GM23338 (cell line): Measurements from ENCODE around the gene RPTOR. TPM values are rescaled to one million over a fixed set of nuclear protein-coding genes. Genes with fewer than 3 reads are reported as not detected.

Source experiments
- ATAC-seq: fragments of 200-7000 bp; cut with Tn5 transposase; 3 replicates; pipeline ENCODE4 v1.9.1; 2020
- DNase-seq: peaks from one replicate; pipeline ENCODE4 v3.0.0-alpha.2; 2015; ENCODE audit warnings: low spot score
- H2AFZ ChIP-seq: fragments of 200-600 bp; sonication (generic); 2 replicates; pipeline ENCODE4 v1.8.0; 2016; ENCODE audit warnings: antibody characterized with exemption, mild to moderate bottlenecking, moderate library complexity
- H3F3A ChIP-seq: fragments of 200-600 bp; sonication (generic); replicated peaks from 2 replicates; pipeline ENCODE4 v1.8.0; 2017; ENCODE audit warnings: antibody characterized with exemption, mixed run types, low read depth
- H3K27ac ChIP-seq: fragments of 200-600 bp; sonication (generic); 2 replicates; pipeline ENCODE4 v1.6.1; 2016; ENCODE audit warnings: low read depth
- H3K27me3 ChIP-seq: fragments of 200-600 bp; sonication (generic); 2 replicates; pipeline ENCODE4 v1.8.0; 2016; ENCODE audit warnings: mild to moderate bottlenecking, mixed run types, moderate library complexity; ENCODE audit not compliant: insufficient read depth
- H3K36me3 ChIP-seq: fragments of 200-600 bp; sonication (generic); 2 replicates; pipeline ENCODE4 v1.8.0; 2016; ENCODE audit warnings: mild to moderate bottlenecking; ENCODE audit not compliant: insufficient read depth
- H3K4me1 ChIP-seq: fragments of 200-600 bp; sonication (generic); 2 replicates; pipeline ENCODE4 v1.8.0; 2016; ENCODE audit warnings: mild to moderate bottlenecking, moderate library complexity; ENCODE audit not compliant: insufficient read depth
- H3K4me2 ChIP-seq: fragments of 200-600 bp; sonication (generic); 2 replicates; pipeline ENCODE4 v1.7.1; 2017; ENCODE audit warnings: mixed run types
- H3K4me3 ChIP-seq: fragments of 200-600 bp; sonication (generic); 2 replicates; pipeline ENCODE4 v1.6.1; 2016; ENCODE audit warnings: mixed run types
- H3K79me2 ChIP-seq: fragments of 200-600 bp; sonication (generic); replicated peaks from 2 replicates; pipeline ENCODE4 v1.8.0; 2017; ENCODE audit warnings: mild to moderate bottlenecking; ENCODE audit not compliant: insufficient read depth
- H3K9me2 ChIP-seq: fragments of 200-600 bp; sonication (generic); 2 replicates; pipeline ENCODE4 v1.8.0; 2017; ENCODE audit not compliant: insufficient read depth
- H4K20me1 ChIP-seq: fragments of 200-600 bp; sonication (generic); replicated peaks from 2 replicates; pipeline ENCODE4 v1.8.0; 2017; ENCODE audit warnings: mild to moderate bottlenecking; ENCODE audit not compliant: insufficient read depth
- H3K27ac Mint-ChIP-seq: 2 replicates; pipeline ENCODE4 v1.8.0; 2020; ENCODE audit warnings: inconsistent platforms, mild to moderate bottlenecking, moderate library complexity, mixed read lengths
- H3K27me3 Mint-ChIP-seq: 3 replicates; pipeline ENCODE4 v1.8.0; 2022; ENCODE audit warnings: low read depth, mild to moderate bottlenecking, moderate library complexity, mixed read lengths, inconsistent platforms; ENCODE audit not compliant: insufficient read depth, poor library complexity
- H3K36me3 Mint-ChIP-seq: 3 replicates; pipeline ENCODE4 v1.8.0; 2021; ENCODE audit warnings: low read depth, mild to moderate bottlenecking, inconsistent platforms, moderate library complexity, mixed read lengths
- H3K4me1 Mint-ChIP-seq: 3 replicates; pipeline ENCODE4 v1.8.0; 2020; ENCODE audit warnings: mild to moderate bottlenecking, inconsistent platforms, mixed read lengths
- H3K4me3 Mint-ChIP-seq: 3 replicates; pipeline ENCODE4 v1.8.0; 2021; ENCODE audit warnings: moderate library complexity, mild to moderate bottlenecking, inconsistent platforms, mixed read lengths
- H3K9me3 Mint-ChIP-seq: 3 replicates; pipeline ENCODE4 v1.8.0; 2020; ENCODE audit warnings: moderate library complexity, mild to moderate bottlenecking, inconsistent platforms, mixed read lengths
- CTCF ChIP-seq, 2 experiments: fragments of 200-600 bp in 1 of 2; sonication (generic) in 1 of 2; conservative IDR thresholded peaks; 2 replicates each; pipeline versions ENCODE4 v1.5.1 to v1.6.1; 2016 to 2017; ENCODE audit warnings: antibody characterized with exemption in 2 of 2, low read depth in 2 of 2, mild to moderate bottlenecking in 2 of 2, moderate library complexity in 1 of 2
- EZH2 ChIP-seq: fragments of 200-600 bp; sonication (generic); IDR thresholded peaks from one replicate; pipeline ENCODE4 v1.8.0; 2017; ENCODE audit warnings: antibody characterized with exemption, mild to moderate bottlenecking, low read depth; ENCODE audit not compliant: unreplicated experiment
- JUNB ChIP-seq: IDR thresholded peaks from one replicate; pipeline ENCODE4 v1.6.1; 2016; ENCODE audit warnings: antibody characterized with exemption; ENCODE audit not compliant: unreplicated experiment
- NANOG ChIP-seq: IDR thresholded peaks from 2 replicates; pipeline ENCODE4 v1.6.1; 2016; ENCODE audit warnings: antibody characterized with exemption, borderline replicate concordance
- REST ChIP-seq: IDR thresholded peaks from one replicate; pipeline ENCODE4 v1.6.1; 2018; ENCODE audit warnings: antibody characterized with exemption; ENCODE audit not compliant: unreplicated experiment
- STAT1 ChIP-seq: IDR thresholded peaks from one replicate; pipeline ENCODE4 v1.6.1; 2016; ENCODE audit warnings: antibody characterized with exemption; ENCODE audit not compliant: unreplicated experiment
- ZNF114 ChIP-seq: fragments of 250-450 bp; sonication (Bioruptor Pico); IDR thresholded peaks from 2 replicates; pipeline ENCODE4 v1.5.0; 2020; ENCODE audit warnings: mild to moderate bottlenecking, moderate library complexity
- ZNF331 ChIP-seq: fragments of 250-450 bp; sonication (Bioruptor Pico); IDR thresholded peaks from 2 replicates; pipeline ENCODE4 v1.5.0; 2020; ENCODE audit warnings: low read depth, mild to moderate bottlenecking, moderate library complexity
- ZNF462 ChIP-seq: fragments of 250-450 bp; sonication (Bioruptor Pico); IDR thresholded peaks from 2 replicates; pipeline ENCODE4 v1.5.0; 2020; ENCODE audit warnings: mild to moderate bottlenecking, moderate library complexity
- polyA plus RNA-seq: library from polyadenylated mRNA; unstranded; fragments of >200 nt; fragmentation: Nextera tagmentation; extraction: Ambion mirVana; gene quantifications from 2 replicates; pipeline ENCODE4 v1.2.1, GENCODE V29; 2016
- total RNA-seq: library from RNA; depleted of rRNA; stranded (reverse); fragments of >200 nt; shearing (Covaris generic); gene quantifications from 2 replicates; pipeline ENCODE4 v1.2.3, GENCODE V29; 2014

Gene RPTOR
- total and polyA plus RNA-seq, 2 experiments from 2014 or later, result 9.5 to 38.0 TPM

GRCh38 chr17:80639658-80640057 is 95.0 kb downstream of the RPTOR start:
- H3K4me1 ChIP-seq, result no peaks in the 10 kb centered on the region
- H3K27ac ChIP-seq, result no peak overlapping the region
- H3K79me2 ChIP-seq, result peaks cover 48% of the 10 kb centered on the region
- Mint-ChIP-seq H3K9me3 (no peaks in the 10 kb centered on the region; the same call in 2 of the 3 replicates), H3K4me1 (peaks cover 17% of the 10 kb centered on the region), H3K27me3 (peaks cover 8% of the 10 kb centered on the region), H3K4me3 (no peak overlapping the region), H3K36me3 (no peaks in the 10 kb centered on the region; the same call in 2 of the 3 replicates), H3K27ac (no peak overlapping the region)
- H3K9me2 ChIP-seq, result no peaks in the 10 kb centered on the region
- no peak overlapping the region for H3K4me3 ChIP-seq
- H3K36me3 ChIP-seq, result no peaks in the 10 kb centered on the region
- no peak overlapping the region for H2AFZ ChIP-seq
- H3F3A ChIP-seq, result no peaks in the 10 kb centered on the region
- ATAC-seq (no peak), DNase-seq (no peak)
- TF ChIP-seq NANOG (no peak), ZNF331 (CRISPR knock-in tag) (no peak), JUNB (no peak), ZNF462 (CRISPR knock-in tag) (no peak), STAT1 (no peak), CTCF (conservative IDR thresholded peaks at IDR 0.05; ENCODE audit: low read depth in 2 of 2) (no peak), REST (no peak), ZNF114 (CRISPR knock-in tag) (no peak), EZH2 (no peak)
- H4K20me1 ChIP-seq, result peaks cover 11% of the 10 kb centered on the region; the same call in 1 of the 2 replicates
- H3K4me2 ChIP-seq, result no peak overlapping the region
- no peaks in the 10 kb centered on the region for H3K27me3 ChIP-seq
